Cardiac septum (tissue), 1 donor: Measurements from ENCODE around the gene CCDC51. TPM values are rescaled to one million over a fixed set of nuclear protein-coding genes. Genes with fewer than 3 reads are reported as not detected.

ENCODE experiments used
- DNase-seq: peaks from one replicate; pipeline ENCODE4 v3.0.0-alpha.2; 2020; ENCODE audit warnings: low spot score
- intact Hi-C: fragments of 100-400 bp; cut with DNase I; formaldehyde crosslinking; loops from one replicate; pipeline ENCODE4 v1.14.0; 2022
- total RNA-seq: library from RNA; stranded (reverse); fragmentation: NEBNext Ultra II Directional; extraction: Animal tissue kit (Norgen Biotek cat#: 25700); gene quantifications from one replicate; pipeline ENCODE4 v1.2.1, GENCODE V29; 2021
- donor health status: DM: no; HTN: no; CAD: no.

CCDC51 gene
- total RNA-seq, 1 donor from 2014 or later: 8.9 TPM

DNA sequence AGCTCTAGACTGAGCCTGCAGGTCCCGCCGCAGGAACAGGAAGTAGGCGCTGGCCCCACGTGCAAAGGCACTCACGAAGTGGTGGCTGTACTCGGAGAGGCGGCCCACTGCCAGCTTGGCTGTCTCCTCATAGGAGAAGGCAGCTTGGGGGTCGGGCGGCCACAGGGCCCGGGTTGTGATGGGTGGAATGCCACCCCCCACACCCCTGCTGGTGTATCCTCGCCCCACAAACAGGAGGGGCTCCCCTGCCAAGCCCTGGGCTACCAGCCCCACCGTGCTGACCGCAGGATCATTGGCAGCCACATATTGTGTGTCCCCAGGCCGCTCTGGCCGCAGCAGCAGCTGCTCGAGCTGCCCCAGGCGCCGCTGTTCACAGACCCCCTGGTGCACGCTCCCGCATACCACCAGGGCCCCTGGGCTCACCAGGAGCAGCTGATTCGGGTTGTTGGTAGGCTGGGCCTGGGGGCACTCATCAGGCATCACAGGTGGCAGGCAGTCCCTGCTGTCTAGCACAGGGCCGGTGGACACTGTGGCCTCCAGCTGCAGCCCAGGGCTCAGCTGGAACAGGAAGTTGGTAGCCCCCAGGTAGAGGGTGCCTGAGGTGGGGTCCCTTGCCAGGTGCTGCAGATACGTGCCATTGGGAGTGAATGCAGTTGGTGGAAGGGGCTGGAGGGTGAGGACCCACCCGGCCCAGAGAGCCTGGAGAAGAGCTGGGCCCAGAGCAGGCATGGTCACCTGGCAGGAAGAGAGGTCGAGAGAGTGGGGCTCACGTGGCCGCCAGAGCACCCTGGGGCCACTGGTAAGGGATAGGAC lies 15.8 kb downstream of the CCDC51 start:
- DNase-seq: no peak
- intact Hi-C loops: no loop called here

DNA sequence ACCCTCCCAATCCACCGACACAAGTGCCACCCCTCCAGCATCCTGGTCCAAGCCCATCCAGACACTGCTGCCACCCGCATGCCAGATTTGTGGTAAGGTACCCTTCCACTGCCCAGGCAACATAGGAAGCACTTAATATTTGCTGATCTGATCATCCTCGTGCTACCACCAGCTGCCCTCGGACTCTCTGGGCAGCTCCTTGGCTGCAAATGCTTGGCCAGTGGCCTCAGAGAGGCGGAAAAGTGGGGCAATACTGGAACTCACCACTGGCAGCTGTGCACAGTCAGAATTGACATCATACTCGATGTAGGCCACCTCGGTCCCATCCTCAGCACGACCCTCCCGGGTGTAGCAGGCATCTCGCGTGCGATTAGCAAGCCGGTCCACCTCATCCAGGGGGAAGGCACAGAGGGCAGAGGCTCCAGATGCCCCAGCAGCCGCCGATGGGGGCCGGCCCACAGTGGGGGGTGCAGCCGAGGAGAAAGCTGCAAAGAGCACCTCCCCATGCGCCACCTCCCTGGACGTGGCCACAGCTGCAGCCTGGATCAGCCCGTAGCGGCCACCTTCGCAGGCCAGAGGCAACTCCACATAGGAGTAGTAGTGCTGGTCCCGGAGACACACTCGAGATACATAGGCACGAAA lies 16.6 kb downstream of the CCDC51 start:
- DNase-seq: no peak
- intact Hi-C loops: no loop called here

DNA sequence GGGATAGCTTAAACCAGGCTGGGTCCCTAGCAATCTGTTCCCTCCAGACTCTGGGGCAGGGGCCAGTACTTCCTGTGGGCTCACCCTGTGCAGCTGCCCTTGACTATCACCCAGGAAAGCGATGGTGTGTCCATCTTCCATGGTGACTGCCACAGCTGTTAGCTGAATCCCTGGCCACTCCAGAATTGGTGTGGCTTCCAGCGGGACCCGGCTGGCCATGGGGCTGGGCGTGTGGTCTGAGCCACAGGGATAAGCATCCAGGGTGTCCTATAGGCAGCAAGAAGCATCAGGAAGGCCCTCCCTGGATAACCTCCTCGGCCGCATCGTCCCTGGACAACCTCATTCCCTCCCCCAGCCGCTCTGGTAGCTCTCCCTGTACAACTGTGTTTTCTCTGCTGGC lies 17.2 kb downstream of the CCDC51 start:
- DNase-seq: no peak
- intact Hi-C loops: no loop called here

DNA sequence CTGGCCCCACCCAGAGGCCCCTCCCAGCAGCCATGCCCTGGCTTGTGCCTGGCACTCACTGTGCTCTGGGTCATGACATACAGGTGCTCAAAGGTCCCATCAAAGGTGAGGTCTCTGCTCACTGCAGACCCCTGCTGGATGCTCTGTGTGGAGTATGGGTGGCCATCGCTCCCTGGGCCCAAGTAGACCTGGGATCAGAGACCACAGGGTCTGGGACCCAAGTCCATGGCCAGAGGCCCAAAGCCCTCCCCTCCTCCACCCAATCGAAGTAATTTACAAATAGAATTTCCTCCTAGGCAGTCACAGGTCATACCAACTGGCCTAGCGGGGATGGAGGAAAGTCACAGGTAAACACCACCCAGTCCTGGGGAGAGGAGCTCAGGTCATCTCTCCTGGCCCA lies 17.6 kb downstream of the CCDC51 start:
- DNase-seq: no peak
- intact Hi-C loops: no loop called here

DNA sequence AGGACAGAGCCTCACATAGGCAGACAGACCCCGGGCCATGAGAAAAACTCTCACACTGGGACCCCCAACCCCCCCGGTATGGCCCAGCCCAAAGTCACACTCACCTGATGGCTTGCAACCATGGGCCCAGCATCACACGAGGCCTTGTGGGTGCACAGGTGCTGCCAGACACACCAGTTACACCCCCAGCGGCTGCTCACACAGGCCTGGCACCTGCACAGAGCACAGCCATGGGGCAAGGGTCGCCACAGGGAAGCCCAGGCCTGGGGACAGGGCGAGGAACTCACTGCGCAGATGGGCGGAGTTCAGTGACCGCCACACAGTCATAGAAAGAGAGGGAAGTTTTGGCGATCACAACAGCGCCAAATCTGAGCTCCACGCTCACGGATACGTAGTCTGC lies 19.4 kb downstream of the CCDC51 start:
- no peak for DNase-seq
- intact Hi-C loops: no loop called here

DNA sequence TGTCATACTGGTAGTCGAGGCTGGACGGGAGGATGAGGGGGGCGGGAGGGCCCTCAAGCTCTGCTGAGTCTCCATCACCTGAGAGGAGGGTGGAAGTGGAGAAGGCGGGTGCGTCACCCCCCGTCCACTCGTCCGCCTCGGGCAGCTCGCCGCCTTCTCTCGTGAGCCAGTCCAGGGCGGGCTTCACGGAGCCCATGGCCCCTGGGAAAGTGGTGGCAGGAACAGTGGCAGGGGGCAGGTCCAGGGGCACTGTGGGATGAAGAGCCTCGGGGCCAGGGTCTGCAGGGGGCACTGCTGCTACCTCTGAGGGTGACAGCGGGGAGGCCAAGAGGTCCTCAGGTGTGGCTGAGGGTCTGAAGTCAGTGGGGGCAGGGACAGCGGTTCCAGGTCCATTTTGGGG lies 20.3 kb downstream of the CCDC51 start:
- intact Hi-C loops: no loop called here
- no peak for DNase-seq

DNA sequence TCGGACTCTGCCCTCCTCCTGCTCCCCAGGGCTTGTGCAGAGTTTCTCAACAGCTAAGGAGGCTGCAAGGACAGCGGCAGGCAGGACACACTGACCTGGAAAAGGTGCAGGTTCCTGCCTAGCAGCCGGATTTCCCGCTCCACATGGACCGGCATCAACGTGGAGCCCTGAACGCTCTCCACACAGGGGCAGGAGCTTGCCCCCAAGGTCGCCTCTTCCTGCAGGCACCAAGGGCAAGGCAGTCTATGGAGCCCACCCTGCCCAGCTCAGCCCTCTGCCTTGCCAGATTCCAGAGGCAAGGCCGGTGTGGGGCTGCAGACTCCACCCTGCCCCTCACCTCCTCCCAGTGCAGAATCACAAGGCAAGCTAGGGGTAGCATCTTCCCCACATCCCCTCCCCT lies 20.8 kb downstream of the CCDC51 start:
- no peak for DNase-seq
- intact Hi-C loops: no loop called here

DNA sequence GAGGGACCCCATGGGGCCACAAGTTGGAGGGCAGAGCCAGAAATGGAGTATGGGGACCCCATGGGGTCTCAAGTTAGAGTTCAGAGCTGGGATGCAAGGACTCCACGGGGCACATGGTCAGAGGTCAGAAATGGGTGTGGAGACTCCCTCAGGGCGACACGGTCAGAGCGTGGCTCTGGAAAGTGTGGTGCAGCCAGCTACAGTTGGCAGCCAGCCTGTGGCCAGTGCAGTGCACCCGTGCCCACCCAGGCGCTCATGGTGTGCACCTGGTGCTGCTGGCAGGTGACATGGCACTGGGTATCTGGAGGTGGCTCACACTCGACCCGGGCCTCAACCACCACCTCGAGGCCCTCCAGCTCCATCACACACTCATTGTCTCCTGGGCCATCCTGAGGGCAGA lies 21.3 kb downstream of the CCDC51 start:
- intact Hi-C loops: no loop called here

DNA sequence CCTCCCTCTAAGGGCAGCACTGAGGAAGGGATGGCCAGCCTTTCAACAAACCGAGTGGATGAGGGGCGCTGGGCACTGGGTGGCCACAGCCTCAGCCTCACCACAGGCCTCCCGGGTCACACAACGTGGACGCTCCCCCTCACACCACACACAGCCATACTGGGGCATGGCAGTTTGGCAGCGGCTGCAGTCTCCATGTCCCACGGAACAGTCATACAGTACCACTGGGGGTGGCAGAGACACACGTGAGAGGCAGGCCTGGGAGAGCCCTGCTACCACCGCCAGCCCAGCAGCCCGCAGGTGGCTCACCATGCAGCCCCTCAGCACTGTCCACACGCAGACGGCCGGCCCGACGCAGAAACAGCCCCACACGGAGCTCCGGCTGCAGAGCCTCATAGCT lies 21.8 kb downstream of the CCDC51 start:
- DNase-seq: no peak
- intact Hi-C loops: no loop called here

More for the DNA sequence above, 21.3 kb downstream of the CCDC51 start:
- no peak for DNase-seq

DNA sequence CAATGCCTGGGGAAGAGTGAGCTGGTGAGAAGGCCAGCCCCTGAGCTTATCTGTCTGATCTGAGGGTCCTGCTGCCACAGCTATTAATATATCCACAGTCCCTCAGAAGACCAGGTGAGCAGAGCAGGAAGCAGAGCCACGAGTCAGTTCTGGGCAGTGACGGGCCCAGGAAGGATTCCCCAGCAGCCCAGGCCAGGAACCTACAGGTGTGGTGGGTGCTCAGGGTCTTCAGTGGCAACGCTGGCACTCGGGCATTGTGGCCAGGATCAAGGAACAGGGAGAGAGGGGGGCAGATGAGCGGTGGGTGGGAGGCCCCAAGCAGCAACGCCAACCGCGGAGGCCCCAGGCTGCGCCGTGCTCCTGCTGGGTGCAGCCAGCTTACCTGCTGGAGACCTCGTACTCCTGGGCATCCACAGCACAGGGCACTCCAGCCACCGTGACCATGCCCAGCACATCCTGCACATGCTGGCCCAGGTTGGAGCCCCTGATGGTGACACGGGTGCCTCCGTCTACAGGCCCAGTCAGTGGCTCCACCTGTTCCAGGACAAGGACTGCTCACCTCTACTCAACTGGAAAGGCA lies 22.3 kb downstream of the CCDC51 start:
- intact Hi-C loops: no loop called here
- no peak for DNase-seq

DNA sequence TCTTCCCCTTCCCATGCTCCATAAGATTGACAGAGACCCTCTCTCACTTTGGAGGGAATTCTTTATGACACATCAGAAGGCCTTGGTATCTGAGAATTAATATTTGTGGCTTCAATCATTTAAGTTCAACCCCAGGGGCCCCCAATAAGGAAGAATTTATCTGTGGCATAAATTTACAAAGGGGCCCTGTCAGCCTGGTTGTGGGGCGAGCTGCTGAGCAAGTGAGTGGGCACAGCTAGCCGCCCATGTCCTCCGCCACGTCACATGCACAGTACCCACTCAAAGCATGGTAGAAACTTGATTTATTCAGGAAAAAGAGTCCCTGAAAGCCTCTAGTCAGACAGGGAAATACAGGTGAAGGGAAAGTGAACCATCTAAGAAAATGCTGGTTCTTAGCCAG lies 23.4 kb downstream of the CCDC51 start:
- DNase-seq: no peak
- intact Hi-C loops: no loop called here

DNA sequence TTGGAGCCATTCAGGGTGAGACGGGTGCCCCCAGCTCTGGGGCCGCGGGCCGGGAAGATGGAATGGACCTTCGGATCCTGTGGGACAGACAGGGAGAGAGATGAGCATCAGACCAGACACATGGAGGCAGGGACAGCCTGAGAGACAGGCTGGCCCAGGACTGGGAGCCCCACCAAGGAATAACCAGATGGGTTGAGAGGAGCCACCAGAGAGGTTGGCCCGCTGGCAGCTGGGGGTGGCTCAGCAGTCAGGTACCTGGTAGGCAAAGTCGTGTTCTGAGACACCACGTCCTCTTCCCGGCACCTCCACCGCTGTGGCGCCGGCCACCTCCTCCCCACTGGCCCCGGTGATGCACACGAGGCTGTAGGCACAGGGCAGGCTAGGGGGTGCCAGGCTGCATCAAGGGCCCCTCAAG lies 23.8 kb downstream of the CCDC51 start:
- DNase-seq: no peak
- intact Hi-C loops: no loop called here

DNA sequence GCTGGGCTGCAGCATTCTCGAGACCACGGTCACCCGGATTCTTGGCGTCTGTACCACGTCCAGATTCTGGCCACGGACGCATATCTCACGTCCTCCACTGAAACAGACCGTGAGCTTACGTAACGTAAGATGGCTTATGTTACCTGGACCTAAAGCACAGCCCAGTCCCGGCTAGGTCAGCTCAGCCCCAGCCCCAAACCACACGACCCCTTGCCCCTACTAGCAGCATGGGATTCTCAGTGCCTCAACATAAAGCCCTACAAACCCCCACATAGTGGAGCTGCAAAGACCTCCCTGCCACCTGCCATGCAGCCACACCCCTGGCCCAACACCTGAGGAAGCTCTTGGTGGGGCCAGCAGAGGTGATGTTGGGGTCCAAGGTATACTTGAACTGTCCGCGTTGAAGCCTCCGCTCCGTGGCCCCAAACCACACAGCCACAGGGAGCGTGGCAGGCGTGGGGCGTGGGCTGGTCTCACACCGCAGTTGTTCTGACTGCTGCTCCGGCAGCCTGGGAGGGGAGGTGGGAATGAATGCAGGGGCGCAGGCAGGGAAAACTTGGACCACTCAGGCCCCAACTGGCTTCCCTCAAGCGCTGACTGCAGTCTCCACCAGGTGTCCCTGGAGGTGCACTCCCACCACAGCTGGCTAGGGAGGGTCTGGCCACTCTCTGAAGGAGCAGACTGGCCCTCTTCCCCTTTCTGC lies 24.5 kb downstream of the CCDC51 start:
- no peak for DNase-seq
- intact Hi-C loops: no loop called here

DNA sequence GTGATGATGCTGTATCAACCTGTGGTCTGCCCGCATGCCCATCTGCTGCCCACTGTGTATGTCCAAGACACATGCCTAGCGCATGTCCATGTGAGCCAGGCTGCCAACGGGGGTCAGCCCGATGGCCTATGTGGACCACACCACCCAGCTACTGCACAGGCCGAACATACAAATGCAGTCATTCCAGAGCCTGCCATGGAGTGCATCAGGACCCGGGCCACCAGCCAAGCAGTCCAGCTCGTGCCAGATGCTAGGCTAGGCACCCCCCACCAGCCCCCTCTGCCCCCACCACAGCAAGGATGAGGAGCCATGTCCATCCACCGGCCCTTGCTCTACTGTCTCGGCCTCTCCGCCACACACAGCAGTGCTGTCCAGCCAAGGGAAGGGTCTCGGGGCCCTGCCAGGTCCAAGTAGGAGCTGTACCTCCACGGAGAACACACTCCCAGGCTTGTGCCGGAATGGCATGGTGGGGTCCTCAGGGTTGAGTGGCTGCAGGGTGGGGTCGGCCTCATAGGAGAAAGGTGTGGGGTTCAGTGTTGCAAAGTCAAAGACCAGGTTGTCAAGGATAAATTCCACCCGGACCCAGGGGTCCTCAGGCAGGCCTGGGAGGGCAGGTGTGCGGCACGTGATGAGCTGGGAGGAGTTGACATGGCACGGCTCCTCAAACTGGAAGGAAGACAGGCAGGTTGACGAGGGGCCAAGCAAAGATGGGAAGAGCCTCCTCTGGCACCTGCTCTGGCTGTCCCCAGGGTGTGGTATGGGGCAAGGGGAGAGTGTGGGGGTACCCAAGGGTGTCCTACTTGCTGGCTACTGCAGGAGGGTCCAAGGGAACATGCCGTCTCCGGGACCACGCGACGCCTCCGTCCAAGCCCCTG lies 25.3 kb downstream of the CCDC51 start:
- no peak for DNase-seq
- intact Hi-C loops: no loop called here

DNA sequence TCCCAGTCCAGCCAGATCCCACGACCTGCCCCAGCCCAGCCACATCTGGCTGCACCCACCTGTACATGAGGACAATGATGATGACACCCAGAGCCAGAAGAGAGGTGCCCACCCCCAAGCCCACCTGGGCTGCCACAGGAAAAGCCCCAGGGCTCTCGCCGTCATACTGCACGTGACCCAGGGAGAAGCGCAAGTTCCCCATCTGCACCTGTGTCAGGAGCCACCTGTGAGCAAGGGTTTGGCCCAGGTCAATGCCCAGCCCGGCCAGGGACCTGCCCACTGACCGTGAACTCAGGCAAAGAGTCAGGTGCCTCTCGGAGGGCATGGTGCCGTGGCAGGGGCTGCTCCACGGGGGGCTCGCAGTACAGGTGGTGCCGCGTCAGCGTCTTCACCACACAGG lies 26.3 kb downstream of the CCDC51 start:
- intact Hi-C loops: no loop called here
- DNase-seq: no peak

DNA sequence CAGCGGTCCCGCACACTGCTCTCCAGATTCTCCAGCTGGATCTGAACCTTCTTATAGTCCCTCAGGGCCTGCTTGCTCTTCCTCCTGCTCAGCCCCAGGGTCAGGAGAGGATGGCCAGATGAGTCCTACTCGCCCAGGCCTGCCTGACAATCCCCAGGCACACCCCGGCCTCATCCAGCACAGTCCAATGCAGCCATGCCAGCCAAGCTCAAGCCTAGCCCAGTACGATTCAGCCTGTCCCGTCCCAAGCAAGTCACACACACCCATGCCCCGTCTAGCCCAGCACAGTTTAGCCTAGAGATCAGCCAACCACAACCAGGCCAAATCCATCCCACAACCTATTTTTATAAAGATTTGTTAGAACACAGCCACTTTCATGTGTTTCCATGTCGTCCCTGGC lies 26.8 kb downstream of the CCDC51 start:
- DNase-seq: peak; percentile 60
- intact Hi-C loops: no loop called here

DNA sequence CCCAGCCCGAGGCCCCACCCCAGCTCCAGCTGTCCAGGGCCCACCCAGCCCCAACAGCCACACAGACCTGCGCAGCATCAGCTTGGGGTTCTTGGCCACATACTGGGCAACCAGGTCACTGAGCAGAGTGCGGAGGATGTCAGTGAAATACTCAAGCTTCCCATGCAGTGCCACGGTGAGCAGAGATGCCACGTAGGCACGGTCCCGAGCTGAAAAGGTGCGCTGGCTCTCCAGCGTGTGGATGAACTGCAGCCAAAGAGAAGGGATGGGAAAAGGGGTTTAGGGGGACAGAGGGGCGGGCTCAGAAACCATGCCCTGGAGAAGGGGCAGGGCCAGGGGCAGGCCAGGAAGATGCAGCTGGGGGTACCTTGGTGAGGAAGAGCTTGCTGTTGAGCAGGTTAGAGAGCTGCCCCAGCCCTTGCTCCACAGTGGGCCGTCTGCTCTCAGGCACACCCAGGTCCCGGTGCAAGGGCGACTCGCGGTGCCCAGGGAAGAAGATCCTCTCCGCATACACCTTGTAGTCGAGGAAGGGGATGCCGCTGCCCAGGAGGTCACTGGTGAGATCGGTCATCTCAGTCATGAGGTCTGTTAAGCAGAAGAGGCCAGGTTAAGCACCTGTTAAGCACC lies 27.4 kb downstream of the CCDC51 start:
- peak; percentile 60 for DNase-seq
- intact Hi-C loops: no loop called here

DNA sequence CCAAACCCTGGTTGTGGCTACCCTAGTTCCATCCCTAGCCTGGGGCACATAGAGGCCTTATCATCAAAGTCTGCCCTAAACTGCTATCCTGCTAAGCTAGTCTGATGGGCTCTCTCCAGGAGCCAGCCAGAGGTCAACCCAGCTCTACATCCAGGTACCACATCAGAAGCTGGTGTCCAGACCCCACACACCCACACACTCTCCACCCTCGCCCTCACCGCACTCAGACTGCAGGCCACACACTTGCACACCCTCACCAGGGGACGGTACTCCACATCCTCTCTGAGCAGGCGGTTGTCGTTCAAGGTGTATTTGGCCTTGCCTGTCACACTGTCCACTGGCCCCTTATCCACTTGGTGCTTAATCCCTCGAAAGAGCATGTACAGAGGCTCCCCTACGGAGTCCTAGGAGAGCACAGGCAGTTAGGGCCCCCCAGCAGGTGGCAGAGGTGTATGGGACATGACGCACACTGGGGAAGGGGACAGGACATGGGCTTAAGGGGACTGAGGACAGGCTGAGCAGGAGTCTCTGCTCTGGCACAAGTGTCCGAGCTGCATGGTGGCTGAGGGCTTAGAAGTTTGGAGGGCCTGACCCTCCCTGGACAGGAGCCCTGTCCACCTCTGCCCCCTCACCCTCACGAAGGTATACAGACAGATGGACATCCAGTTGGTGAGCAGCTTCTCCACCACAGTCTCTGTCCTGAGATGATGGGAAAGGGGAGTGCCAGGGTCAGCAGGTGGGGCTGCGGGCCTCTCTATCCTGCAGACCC lies 28.1 kb downstream of the CCDC51 start:
- peak; percentile 59 for DNase-seq
- intact Hi-C loops: no loop called here
